K562 (cell line): ENCODE results near the gene HS3ST3A1. TPM values are rescaled to one million over a fixed set of nuclear protein-coding genes. Genes with fewer than 3 reads are reported as not detected.

ENCODE experiments used
- ATF7 ChIP-seq: fragments of 450-650 bp; IDR thresholded peaks from 2 replicates; pipeline ENCODE4 v1.7.1; 2014; ENCODE audit warnings: mild to moderate bottlenecking, moderate library complexity
- BACH1 ChIP-seq: fragments of 200-800 bp; sonication (Bioruptor generic); IDR thresholded peaks from 2 replicates; pipeline ENCODE4 v1.6.1; 2016; ENCODE audit warnings: missing genetic modification characterization, missing compliant biosample characterization
- CCNT2 ChIP-seq: IDR thresholded peaks from 2 replicates; pipeline ENCODE4 v1.6.1; 2011; ENCODE audit warnings: borderline replicate concordance, low read depth, mild to moderate bottlenecking, moderate library complexity, mixed read lengths, low read length; ENCODE audit not compliant: insufficient read length; ENCODE audit errors: extremely low read depth
- DACH1 ChIP-seq: fragments of 450-650 bp; IDR thresholded peaks from 2 replicates; pipeline ENCODE4 v1.6.1; 2018; ENCODE audit not compliant: partially characterized antibody
- HDAC1 ChIP-seq, 2 experiments: fragments of 450-650 bp; IDR thresholded peaks; 2 replicates each; pipeline ENCODE4 v1.6.1; 2016 to 2017; ENCODE audit warnings: inconsistent platforms in 1 of 2, mild to moderate bottlenecking in 1 of 2, moderate library complexity in 1 of 2
- MNT ChIP-seq, 2 experiments: fragments of 450-650 bp; conservative IDR thresholded peaks; 2 replicates each; pipeline ENCODE4 v1.6.1; 2017; ENCODE audit warnings: mild to moderate bottlenecking in 2 of 2, moderate library complexity in 2 of 2
- OTX1 ChIP-seq: fragments of 450-650 bp; formaldehyde crosslinking; IDR thresholded peaks from 2 replicates; pipeline ENCODE4 v1.4.0; 2022; ENCODE audit warnings: mild to moderate bottlenecking
- POLR2AphosphoS5 ChIP-seq: IDR thresholded peaks from 2 replicates; pipeline ENCODE4 v1.6.1; 2011; ENCODE audit warnings: mild to moderate bottlenecking, low read depth, low read length, moderate library complexity; ENCODE audit not compliant: control insufficient read depth, insufficient read depth
- RAD51 ChIP-seq: fragments of 450-650 bp; IDR thresholded peaks from 2 replicates; pipeline ENCODE4 v1.7.1; 2016; ENCODE audit warnings: low read depth, mild to moderate bottlenecking, borderline replicate concordance
- SETDB1 ChIP-seq: IDR thresholded peaks from one replicate; pipeline ENCODE4 v1.6.1; 2012; ENCODE audit warnings: low read length, control low read depth, inconsistent platforms
- SMAD2 ChIP-seq: fragments of 150-350 bp; IDR thresholded peaks from 2 replicates; pipeline ENCODE4 v1.6.1; 2014; ENCODE audit warnings: low read depth, mild to moderate bottlenecking, low read length
- TAF15 ChIP-seq: fragments of 200-400 bp; formaldehyde crosslinking; IDR thresholded peaks from 2 replicates; pipeline ENCODE4 v1.6.1; 2017; ENCODE audit warnings: mild to moderate bottlenecking, low read depth, low read length, moderate library complexity
- TEAD1 ChIP-seq, 2 experiments: fragments of 450-650 bp in 1 of 2; sonication (generic) in 1 of 2; formaldehyde crosslinking; IDR thresholded peaks; 2 replicates each; pipeline versions ENCODE4 v1.4.0 to v1.8.0; 2020 to 2022; ENCODE audit warnings: mild to moderate bottlenecking in 2 of 2, missing genetic modification reagents in 1 of 2
- TOE1 ChIP-seq, 2 experiments: fragments of 450-650 bp in 1 of 2; sonication (generic) in 1 of 2; formaldehyde crosslinking in 1 of 2; IDR thresholded peaks; 2 replicates each; pipeline versions ENCODE4 v1.7.1 to v1.8.0; 2016 to 2022; ENCODE audit warnings: borderline replicate concordance in 2 of 2, mild to moderate bottlenecking in 2 of 2, antibody characterized with exemption in 1 of 2, inconsistent platforms in 1 of 2, low read depth in 1 of 2, missing genetic modification reagents in 1 of 2, moderate library complexity in 1 of 2
- TRIM24 ChIP-seq, 2 experiments: fragments of 450-650 bp; IDR thresholded peaks; 2 replicates each; pipeline ENCODE4 v1.6.1; 2016
- ZFX ChIP-seq: sonication (generic); formaldehyde crosslinking; IDR thresholded peaks from 2 replicates; pipeline ENCODE4 v1.8.0; 2022; ENCODE audit warnings: mild to moderate bottlenecking, missing genetic modification reagents, moderate library complexity
- ZNF140 ChIP-seq: fragments of 250-450 bp; sonication (Bioruptor Pico); IDR thresholded peaks from 2 replicates; pipeline ENCODE4 v1.8.0; 2021; ENCODE audit warnings: moderate library complexity, mild to moderate bottlenecking, inconsistent platforms
- ZNF583 ChIP-seq: fragments of 250-450 bp; sonication (Bioruptor Pico); IDR thresholded peaks from 2 replicates; pipeline ENCODE4 v1.4.0; 2020
- ZNF780A ChIP-seq: fragments of 250-450 bp; sonication (Bioruptor Pico); IDR thresholded peaks from 2 replicates; pipeline ENCODE4 v1.5.0; 2021; ENCODE audit warnings: mild to moderate bottlenecking
- polyA plus RNA-seq, 8 experiments: library from polyadenylated mRNA; depleted of rRNA in 4 of 8; stranded (reverse) in 5 of 8; unstranded in 3 of 8; fragments of >200 nt; fragmentation: Nextera tagmentation in 2 of 8; fragmentation: Illumina TruSeq in 1 of 8; extraction: Ambion mirVana in 2 of 8; extraction: Trizol in 1 of 8; gene quantifications; 2 replicates each; pipeline versions ENCODE4 v1.2.1 to v1.2.3, GENCODE V29; 2011 to 2014; ENCODE audit warnings: inconsistent platforms in 1 of 8, missing spikeins in 1 of 8
- total RNA-seq, 7 experiments: library from RNA; depleted of rRNA in 6 of 7; stranded (reverse); fragments of >200 nt in 6 of 7; fragmentation: Illumina TruSeq in 2 of 7; extraction: Trizol in 2 of 7; gene quantifications; 2 replicates each; pipeline versions ENCODE4 v1.2.1 to v1.2.3, GENCODE V29; 2011 to 2021; ENCODE audit warnings: low replicate concordance in 1 of 7
- TF ChIP-seq, protein P1 (sequence below), 2 experiments: fragments of 450-650 bp; formaldehyde crosslinking in 1 of 2; IDR thresholded peaks; 2 replicates each; pipeline versions ENCODE4 v1.4.0 to v1.6.1; 2014 to 2020; ENCODE audit warnings: mild to moderate bottlenecking in 2 of 2, borderline replicate concordance in 1 of 2, low read depth in 1 of 2

Gene HS3ST3A1
- total and polyA plus RNA-seq, 9 of the 15 experiments (the other 6 are each of a cell fraction or from before 2014, with no cell fraction given): 0.25 to 14.8 (median 2.3) TPM

DNA sequence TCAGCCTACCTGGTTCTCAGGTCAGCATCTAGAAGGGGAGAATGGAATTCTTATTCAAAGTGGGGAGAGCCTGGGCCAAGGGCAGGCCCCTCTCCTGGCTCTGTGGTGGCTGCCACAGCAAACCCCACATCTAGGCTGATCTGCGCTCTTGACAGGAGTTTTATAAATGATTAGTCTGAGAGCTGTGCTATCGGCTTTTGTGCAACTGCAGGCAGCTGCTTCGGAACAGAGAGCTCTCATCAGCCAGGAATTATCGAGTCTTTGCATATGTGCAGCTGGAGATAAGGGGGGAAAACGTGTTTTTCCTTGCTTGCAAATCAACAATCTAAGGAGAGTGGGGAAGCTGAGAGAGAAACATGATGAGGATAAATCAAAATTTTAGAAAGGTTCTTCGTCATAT lies 91.7 kb downstream of the HS3ST3A1 start (continued):
- TF ChIP-seq MNT (conservative IDR thresholded peaks at IDR 0.05) (peak; percentile 67 to 86), POLR2AphosphoS5 (peak; percentile 98), ZFX (CRISPR knock-in tag) (no peak; the same call in 1 of the 2 replicates), CCNT2 (peak; percentile 91), ATF7 (peak; percentile 79), TEAD1 (CRISPR knock-in tag; IDR thresholded peaks at IDR 0.05) (peak in 1 of 2 experiments; percentile 64; a peak in 1 of 4 replicates), BACH1 (peak; percentile 50; the same call in 1 of the 2 replicates), DACH1 (peak; percentile 71), TAF15 (no peak), HDAC1 (IDR thresholded peaks at IDR 0.05) (peak; percentile 65 to 93; a peak in 2 of 4 replicates), ZNF583 (CRISPR knock-in tag) (no peak), ZNF780A (CRISPR knock-in tag) (no peak), SMAD2 (no peak), OTX1 (CRISPR knock-in tag) (0 out of 2 replicates have a peak, but pooled peaks have one; percentile 59), SETDB1 (no peak), TOE1 (IDR thresholded peaks at IDR 0.05; ENCODE audit: borderline replicate concordance) (0 out of 2 replicates have a peak, but pooled peaks have one; percentile 33), TOE1 (CRISPR knock-in tag; IDR thresholded peaks at IDR 0.05; ENCODE audit: borderline replicate concordance, low read depth) (no peak), TRIM24 (IDR thresholded peaks at IDR 0.05) (peak; percentile 95), RAD51 (no peak), ZNF140 (CRISPR knock-in tag) (no peak)
- TF ChIP-seq, protein P1, sequence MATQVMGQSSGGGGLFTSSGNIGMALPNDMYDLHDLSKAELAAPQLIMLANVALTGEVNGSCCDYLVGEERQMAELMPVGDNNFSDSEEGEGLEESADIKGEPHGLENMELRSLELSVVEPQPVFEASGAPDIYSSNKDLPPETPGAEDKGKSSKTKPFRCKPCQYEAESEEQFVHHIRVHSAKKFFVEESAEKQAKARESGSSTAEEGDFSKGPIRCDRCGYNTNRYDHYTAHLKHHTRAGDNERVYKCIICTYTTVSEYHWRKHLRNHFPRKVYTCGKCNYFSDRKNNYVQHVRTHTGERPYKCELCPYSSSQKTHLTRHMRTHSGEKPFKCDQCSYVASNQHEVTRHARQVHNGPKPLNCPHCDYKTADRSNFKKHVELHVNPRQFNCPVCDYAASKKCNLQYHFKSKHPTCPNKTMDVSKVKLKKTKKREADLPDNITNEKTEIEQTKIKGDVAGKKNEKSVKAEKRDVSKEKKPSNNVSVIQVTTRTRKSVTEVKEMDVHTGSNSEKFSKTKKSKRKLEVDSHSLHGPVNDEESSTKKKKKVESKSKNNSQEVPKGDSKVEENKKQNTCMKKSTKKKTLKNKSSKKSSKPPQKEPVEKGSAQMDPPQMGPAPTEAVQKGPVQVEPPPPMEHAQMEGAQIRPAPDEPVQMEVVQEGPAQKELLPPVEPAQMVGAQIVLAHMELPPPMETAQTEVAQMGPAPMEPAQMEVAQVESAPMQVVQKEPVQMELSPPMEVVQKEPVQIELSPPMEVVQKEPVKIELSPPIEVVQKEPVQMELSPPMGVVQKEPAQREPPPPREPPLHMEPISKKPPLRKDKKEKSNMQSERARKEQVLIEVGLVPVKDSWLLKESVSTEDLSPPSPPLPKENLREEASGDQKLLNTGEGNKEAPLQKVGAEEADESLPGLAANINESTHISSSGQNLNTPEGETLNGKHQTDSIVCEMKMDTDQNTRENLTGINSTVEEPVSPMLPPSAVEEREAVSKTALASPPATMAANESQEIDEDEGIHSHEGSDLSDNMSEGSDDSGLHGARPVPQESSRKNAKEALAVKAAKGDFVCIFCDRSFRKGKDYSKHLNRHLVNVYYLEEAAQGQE (IDR thresholded peaks at IDR 0.05; ENCODE audit: borderline replicate concordance): peak; percentile 28; the same call in 1 of the 2 replicates
- TF ChIP-seq, protein P1 (CRISPR knock-in tag; IDR thresholded peaks at IDR 0.05; ENCODE audit: low read depth): no peak
